Lower lobe of right lung (tissue), 2 donors: Measurements from ENCODE around the gene SMG6. TPM values are rescaled to one million over a fixed set of nuclear protein-coding genes. Genes with fewer than 3 reads are reported as not detected.

Source experiments
- ATAC-seq, 2 donors: fragments of 200-7000 bp; cut with Tn5 transposase; one replicate each; pipeline ENCODE4 v1.9.1; 2020 to 2022; ENCODE audit warnings: mild to moderate bottlenecking in 2 of 2, moderate library complexity in 2 of 2
- DNase-seq: peaks from one replicate; pipeline ENCODE4 v3.0.0-alpha.2; 2020
- H3K27ac ChIP-seq: fragments of 200-600 bp; one replicate; pipeline ENCODE4 v1.8.0; 2022
- H3K27me3 ChIP-seq: fragments of 200-600 bp; one replicate; pipeline ENCODE4 v1.8.0; 2022; ENCODE audit warnings: low read depth
- H3K36me3 ChIP-seq: fragments of 200-600 bp; one replicate; pipeline ENCODE4 v1.8.0; 2022; ENCODE audit warnings: mild to moderate bottlenecking
- H3K4me1 ChIP-seq: fragments of 200-600 bp; one replicate; pipeline ENCODE4 v1.8.0; 2022
- H3K4me3 ChIP-seq: fragments of 200-600 bp; one replicate; pipeline ENCODE4 v1.8.0; 2022; ENCODE audit warnings: mild to moderate bottlenecking
- H3K9me3 ChIP-seq: fragments of 200-600 bp; one replicate; pipeline ENCODE4 v1.8.0; 2022
- intact Hi-C: fragments of 100-400 bp; cut with DNase I; formaldehyde crosslinking; loops from one replicate; pipeline ENCODE4 v1.11.0; 2022
- total RNA-seq: library from RNA; stranded (reverse); fragmentation: NEBNext Ultra II Directional; extraction: Animal tissue kit (Norgen Biotek cat#: 25700); gene quantifications from one replicate; pipeline ENCODE4 v1.2.1, GENCODE V29; 2021
- TF ChIP-seq, protein P1 (sequence below): fragments of 200-600 bp; IDR thresholded peaks from one replicate; pipeline ENCODE4 v1.8.0; 2022; ENCODE audit warnings: antibody characterized with exemption, mild to moderate bottlenecking
- donor health status: DM: no; HTN: yes; CAD: no; lungs with severe emphysema.

SMG6 gene
- total RNA-seq, 1 donor from 2014 or later, result 33.8 TPM

- ATAC-seq (no peak), DNase-seq (no peak)
- Histone ChIP-seq H3K4me1 (peaks cover 53% of the 10 kb centered on the region), H3K9me3 (no peaks in the 10 kb centered on the region), H3K27ac (peak overlapping the region; percentile 81), H3K4me3 (no peak overlapping the region), H3K27me3 (no peaks in the 10 kb centered on the region), H3K36me3 (no peaks in the 10 kb centered on the region)
- intact Hi-C loops, result no loop called here
- TF ChIP-seq, protein P1, sequence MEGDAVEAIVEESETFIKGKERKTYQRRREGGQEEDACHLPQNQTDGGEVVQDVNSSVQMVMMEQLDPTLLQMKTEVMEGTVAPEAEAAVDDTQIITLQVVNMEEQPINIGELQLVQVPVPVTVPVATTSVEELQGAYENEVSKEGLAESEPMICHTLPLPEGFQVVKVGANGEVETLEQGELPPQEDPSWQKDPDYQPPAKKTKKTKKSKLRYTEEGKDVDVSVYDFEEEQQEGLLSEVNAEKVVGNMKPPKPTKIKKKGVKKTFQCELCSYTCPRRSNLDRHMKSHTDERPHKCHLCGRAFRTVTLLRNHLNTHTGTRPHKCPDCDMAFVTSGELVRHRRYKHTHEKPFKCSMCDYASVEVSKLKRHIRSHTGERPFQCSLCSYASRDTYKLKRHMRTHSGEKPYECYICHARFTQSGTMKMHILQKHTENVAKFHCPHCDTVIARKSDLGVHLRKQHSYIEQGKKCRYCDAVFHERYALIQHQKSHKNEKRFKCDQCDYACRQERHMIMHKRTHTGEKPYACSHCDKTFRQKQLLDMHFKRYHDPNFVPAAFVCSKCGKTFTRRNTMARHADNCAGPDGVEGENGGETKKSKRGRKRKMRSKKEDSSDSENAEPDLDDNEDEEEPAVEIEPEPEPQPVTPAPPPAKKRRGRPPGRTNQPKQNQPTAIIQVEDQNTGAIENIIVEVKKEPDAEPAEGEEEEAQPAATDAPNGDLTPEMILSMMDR, result no peak
These were observed 91.1 kb downstream of the SMG6 start for GRCh38 chr17:2212400-2212981.

DNA sequence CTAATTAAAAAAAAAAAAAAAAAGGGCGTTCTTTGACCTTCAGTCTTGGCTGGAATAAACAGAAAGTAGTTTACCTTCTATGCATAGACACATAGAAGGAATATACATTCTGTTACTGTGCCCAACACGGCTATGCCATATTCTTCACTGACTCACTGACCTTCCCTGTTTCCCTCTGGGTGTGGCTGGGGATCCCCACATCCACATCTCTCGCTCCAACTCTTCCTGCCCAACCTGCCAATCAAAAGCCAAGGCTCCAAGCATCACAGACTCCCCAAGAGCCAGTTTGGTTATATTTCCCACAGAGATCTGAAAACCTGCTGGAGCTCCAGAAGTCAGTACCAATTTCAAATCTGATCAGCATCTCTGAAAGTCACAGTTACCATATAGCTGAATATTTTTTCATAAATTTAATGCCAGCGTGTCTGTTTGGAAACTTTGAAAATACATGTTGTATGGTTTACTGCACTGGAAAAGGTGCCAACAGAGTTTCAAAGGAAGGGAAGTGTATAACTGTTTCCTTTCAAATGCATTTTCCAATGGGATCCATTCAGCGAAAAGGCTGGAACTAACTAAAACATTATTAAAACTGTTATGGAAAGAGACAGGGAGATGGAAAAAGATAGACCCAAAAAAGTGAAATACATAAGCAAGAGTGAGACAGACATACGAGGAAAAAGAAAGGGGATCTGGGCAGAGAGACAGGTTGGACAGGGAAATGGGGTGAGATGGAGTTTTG lies 91.8 kb downstream of the SMG6 start:
- Histone ChIP-seq H3K4me3 (no peak overlapping the region), H3K27me3 (no peaks in the 10 kb centered on the region), H3K27ac (peak overlapping the region; percentile 81), H3K9me3 (no peaks in the 10 kb centered on the region), H3K4me1 (peaks cover 47% of the 10 kb centered on the region), H3K36me3 (no peaks in the 10 kb centered on the region)
- intact Hi-C loops, result no loop called here
- no peak for ATAC-seq
- TF ChIP-seq, protein P1, result no peak
- DNase-seq, result no peak

- H3K4me1 ChIP-seq, result peaks cover 36% of the 10 kb centered on the region
- DNase-seq, result no peak
- H3K4me3 ChIP-seq, result no peak overlapping the region
- no peaks in the 10 kb centered on the region for H3K27me3 ChIP-seq
- no peaks in the 10 kb centered on the region for H3K36me3 ChIP-seq
- no peaks in the 10 kb centered on the region for H3K9me3 ChIP-seq
- no peak for ATAC-seq
- intact Hi-C loops, result no loop called here
- TF ChIP-seq, protein P1, result no peak
- no peak overlapping the region for H3K27ac ChIP-seq
These were observed 92.9 kb downstream of the SMG6 start for GRCh38 chr17:2210726-2211125.

GRCh38 chr17:2207815-2208515 lies 95.6 kb downstream of the SMG6 start:
- Histone ChIP-seq H3K27ac (no peak overlapping the region), H3K27me3 (no peaks in the 10 kb centered on the region), H3K9me3 (no peaks in the 10 kb centered on the region), H3K36me3 (no peaks in the 10 kb centered on the region), H3K4me1 (peaks cover 11% of the 10 kb centered on the region), H3K4me3 (no peak overlapping the region)
- TF ChIP-seq, protein P1, result no peak
- intact Hi-C loops, result no loop called here
- ATAC-seq (no peak), DNase-seq (no peak)

DNA sequence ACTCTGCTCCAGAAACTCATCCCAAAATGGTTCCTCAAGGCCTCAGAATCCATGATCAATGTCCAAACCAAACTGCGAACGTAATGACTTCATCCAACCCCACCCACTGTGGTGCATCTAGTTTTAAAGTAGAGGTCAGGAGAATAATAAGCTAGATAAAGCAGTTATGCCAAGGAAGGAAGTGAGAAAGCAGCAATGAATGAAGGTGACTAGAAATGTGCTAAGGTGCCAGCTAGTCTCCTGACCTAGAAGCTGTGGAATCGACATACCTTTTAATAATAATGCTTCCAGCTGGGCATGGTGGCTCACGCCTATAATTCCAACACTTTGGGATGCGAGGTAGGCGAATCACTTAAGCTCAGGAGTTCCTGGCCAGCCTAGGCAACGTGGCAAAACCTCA lies 99.2 kb downstream of the SMG6 start:
- intact Hi-C loops, result no loop called here
- H3K27me3 ChIP-seq, result no peaks in the 10 kb centered on the region
- TF ChIP-seq, protein P1, result no peak
- no peaks in the 10 kb centered on the region for H3K9me3 ChIP-seq
- H3K27ac ChIP-seq, result no peak overlapping the region
- DNase-seq (no peak), ATAC-seq (no peak)
- H3K4me1 ChIP-seq, result peaks cover 7% of the 10 kb centered on the region
- H3K36me3 ChIP-seq, result no peaks in the 10 kb centered on the region
- no peak overlapping the region for H3K4me3 ChIP-seq
